HG03469 (cell line): ENCODE measurements around the gene KRT17.
"Not testable (repeated sequence)": the region's sequence is repeated elsewhere in the genome, so short reads cannot be mapped to it uniquely, and the experiment has no call there.

Experiments
- ATAC-seq: cut with Tn5 transposase; IDR thresholded peaks from one replicate; pipeline ENCODE4 v1.9.1; 2021; ENCODE audit warnings: mild to moderate bottlenecking, moderate library complexity, moderate number of reproducible peaks; ENCODE audit not compliant: unreplicated experiment

The KRT17 gene

DNA sequence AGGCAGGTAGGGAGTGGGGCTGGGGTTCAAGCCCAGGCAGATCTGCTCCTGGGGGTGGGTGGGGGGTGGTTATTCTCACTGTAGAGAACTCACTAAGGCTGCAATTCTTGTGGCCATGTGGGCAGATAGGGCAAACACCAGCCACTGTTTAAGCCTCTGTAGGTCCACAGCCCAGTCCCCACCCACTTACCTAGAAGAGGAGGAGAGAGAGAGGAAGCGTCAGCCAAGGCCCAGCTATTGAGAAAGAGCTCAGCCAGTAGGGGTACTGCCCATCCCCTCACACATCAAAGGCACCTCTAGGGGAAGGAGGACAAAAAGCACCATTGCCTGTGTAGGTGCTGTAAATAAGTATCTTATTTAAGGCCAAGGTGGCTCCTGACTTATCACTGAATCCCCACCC is 24.7 kb downstream of the KRT17 start:
- ATAC-seq = no peak

DNA sequence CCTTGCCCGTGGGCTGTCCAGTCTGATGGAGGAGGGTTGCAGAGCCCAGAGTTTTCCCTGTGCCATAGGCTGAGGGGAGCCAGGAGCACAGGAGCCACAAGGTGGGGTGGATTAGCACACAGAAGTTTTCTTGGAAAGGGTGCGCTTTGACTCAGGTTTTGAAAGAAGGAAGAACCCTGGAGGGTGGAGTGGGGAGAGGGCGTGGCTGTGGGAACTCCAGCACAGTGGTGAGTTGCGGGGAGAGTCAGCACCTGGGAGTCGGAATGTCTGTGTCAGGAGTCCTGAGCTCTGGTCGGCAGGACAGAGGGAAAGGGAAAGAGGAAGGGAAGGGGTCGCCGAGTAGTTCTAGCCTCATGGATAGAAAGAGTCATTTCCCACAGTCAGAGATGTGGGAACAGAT is 28.8 kb downstream of the KRT17 start:
- ATAC-seq = no peak

DNA sequence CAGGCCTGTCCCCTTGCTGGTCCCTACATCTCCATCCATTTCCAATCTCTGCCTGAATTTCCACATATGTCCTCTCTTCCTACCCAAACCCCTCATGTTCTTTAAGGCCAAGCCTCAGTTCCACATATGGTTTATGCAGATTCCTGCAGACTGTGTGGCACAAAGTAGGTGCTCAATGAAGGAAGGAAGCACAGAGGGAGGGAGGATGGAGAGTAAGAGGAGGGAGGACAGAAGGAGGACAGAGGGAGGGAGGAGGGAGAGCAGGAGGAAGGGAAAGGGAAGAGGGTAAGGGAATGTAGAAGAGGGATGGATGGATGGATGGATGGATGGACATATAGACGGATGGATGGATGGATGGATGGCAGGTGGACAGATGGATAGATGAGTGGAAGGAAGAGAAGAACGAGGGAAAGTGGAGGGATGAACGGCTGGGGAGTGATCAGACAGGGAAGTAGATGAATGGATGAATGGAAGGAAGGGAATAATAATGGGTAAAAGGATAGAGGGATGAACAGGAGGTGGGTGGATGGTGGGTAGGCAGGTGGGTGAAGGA is 29.9 kb downstream of the KRT17 start:
- no peak for ATAC-seq

DNA sequence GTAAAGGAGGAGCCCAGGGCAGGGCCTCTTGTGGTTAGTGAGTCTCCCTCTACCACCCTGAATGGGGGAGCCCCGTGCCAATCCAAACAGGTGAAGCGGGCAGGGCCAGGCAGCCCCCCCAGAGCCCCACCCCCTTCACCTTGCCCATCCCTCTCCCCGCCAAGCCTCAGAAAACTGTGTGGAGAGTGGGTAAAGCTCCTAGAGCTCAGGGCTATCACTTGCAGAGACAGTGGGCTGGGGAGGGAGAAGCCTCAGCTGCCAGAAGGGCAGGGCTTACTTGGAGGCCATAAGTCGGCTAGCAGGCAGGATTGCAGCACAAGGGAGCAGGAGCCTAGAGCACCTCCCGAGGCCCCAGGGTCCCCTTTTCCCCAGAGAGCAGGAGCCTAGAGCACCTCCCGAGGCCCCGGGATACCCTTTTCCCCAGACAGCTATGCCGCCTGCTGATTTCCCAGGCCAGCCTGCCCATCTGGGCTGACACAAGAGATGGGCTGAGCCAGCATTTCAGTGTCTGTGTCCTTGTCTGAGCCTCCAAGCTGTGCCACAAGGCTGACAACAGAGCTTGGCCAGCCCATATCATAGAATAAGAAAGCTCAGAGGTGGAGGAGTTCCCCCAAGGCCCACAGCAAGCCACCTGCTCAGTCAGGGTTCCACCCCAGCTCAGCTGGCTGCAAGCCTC is 30.9 kb downstream of the KRT17 start:
- ATAC-seq = no peak

DNA sequence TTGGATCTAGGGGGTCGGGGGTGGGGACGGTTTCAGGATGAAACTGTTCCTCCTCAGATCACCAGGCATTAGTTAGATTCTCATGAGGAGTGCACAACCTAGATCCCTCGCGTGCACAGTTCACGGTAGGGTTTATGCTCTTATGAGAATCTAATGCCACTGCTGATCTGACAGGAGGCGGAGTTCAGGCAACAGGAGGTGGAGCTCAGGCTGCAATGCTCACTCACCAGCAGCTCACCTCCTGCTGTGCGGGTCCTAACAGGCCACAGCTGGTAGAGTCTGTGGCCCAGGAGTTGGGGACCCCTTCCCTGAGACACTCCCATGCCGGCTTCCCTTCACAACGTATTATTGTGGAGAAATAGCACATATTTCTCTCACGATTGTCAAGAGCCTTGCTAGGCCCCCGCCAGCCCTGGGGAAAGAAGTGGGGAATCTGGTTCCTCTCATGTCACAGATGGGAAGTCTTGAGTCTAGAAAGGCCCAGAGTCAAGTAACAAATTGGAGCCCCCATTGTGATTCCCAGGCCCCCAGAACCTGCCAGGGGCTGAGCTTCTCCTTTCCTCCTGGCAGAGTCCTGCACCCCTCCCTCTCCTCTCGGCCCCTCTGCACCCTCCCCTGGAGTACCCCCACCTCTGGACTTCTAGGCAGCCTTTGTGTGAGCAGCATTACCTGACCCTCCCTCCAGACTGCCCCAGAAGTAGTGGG is 31.6 kb downstream of the KRT17 start:
- ATAC-seq = no peak

DNA sequence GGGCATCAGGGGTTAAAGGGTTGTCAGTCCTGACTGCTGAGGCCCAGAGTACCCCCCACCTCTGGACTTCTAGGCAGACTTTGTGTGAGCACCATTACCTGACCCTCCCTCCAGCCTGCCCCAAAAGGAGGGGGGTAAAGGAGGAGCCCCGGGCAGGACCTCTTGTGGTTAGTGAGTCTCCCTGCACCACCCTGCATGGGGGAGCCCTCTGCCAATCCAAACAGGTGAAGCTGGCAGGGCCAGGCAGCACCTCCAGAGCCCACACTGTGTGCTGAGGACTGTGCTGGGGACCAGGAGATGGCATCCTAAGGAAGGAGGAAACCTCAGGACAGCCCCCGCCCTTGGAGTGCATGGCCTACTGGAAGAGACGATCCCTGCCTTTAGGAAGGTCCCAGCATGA is 35.1 kb downstream of the KRT17 start:
- ATAC-seq = no peak

DNA sequence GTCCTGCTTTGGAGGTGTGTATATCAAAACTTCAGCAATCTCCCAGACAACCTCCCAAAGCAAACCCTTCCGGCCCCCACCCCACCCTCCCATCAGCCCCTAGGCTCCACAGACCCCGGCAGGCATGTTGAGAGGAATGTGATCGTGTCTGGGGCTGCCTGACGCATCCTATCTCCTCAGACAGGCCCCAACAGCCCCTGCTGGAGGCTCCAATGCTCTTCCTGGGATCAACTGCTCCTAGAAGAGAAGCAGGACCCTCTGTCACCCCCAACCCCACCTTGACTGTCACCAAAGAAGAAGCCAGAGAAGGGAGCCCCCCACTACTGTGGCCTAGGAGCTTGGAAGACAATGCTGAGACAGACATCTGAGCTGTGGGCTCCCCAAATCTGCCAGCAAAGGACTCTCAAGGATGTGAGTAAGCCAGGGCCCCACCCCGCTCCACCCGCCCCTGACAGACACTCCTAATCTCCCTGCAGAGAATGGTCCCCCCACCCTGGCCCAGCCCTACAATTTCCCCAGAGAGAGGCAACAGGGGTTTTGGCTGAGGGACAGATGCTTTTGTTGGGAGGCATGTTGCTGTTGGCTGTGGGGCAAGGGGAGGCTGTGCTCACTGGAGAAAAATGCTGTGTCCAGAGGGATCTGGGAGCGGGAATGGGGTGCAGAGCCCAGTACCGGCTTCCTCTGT is 36.1 kb downstream of the KRT17 start:
- no peak for ATAC-seq

DNA sequence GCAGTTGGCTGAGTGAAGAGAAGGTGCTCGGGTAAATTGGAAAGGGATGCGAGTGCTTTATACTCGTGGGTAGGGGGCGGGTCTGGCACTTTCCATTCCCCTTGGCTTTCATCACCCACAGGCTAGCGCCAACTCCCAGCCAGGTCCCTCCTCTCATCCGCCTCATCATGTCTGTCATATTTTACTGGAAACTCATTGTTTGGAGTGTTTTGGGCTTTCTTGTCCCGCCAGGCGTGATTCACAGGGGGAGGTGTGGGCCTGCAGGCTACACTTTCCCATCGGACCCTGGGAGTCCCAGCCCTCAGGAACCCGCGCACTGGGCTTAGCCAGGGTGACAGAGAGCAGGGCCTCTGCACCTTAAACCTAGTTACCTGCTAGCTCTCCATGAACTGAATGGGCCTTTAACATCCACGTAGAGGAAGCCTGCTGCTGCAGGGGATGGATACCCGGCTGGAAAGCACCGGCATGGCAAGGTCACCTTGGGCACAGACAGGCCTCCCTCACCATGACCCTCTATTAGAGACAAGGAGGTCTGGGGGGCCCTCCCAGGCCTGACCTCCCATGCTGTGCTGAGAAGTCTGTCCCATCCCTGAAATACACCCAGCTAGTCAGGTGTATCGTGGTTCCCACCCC is 37.4 kb downstream of the KRT17 start, which contains the start of gene KRT14:
Gene KRT14 (minus strand): TSS at position 33 of the 633 bp plus-strand sequence. CDS start 61 bp downstream, outside the sequence.
- no peak for ATAC-seq

DNA sequence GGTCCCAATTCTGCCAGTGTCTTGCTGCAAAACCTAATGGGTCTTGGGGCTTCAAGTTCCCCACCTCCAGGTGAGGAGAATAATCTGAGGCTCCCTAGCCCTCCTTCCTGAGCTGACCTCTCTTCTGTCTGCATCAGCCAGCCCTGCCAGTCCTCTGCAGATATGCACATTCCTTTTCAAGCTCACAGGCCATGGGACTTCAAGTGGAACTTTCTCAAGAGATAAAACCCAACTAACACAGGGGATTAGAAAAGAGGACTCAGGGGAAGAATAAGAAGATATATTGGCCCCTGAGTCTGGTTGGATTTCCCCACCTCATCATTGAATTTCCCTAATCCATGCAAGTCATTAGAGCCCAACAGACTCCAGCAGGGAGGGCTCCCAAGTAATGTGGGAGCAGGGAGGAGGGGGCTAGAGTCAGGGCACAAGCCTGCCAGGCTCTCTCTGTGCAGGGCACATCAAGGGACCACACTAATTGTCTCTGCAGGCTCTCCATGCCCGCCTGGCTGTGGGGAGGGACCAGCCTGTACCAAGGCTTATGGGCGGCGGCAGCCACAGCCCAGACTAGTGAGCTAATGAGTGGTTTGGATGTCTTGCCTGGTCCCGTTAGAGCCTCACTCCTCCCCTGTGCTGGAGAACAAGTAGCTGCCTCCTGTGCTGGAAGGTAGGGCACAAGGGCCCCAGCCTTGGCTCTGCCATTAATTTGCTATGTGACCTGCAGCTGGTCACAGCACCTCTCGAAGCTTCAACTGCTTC is 38.9 kb downstream of the KRT17 start:
- ATAC-seq = no peak

DNA sequence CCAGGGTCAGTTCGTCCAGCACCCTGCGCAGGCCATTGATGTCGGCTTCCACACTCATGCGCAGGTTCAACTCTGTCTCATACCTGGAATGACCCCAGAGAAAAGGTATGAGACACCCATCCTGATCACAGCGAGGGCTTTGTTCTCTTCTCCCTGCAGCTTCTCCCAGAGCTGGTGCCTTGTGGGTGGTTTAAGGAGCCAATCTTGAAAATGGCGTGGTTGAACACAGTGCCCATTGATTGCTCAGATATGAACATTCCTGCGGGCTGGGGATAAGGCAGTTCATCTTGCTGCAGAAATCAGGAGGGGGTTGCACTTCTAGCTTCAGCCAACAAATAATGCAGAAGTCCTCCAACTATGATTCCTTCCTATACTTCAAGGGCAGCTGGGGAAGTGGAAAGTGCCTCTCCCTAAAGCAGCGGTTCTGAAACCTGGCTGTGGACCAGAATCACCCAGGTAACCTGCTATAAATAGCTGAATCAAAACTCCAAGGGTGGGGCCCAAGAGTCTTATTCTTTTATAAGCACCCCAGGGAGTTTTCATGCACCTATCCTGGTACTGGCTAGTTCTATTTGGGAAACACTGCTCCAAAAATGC is 39.9 kb downstream of the KRT17 start:
- ATAC-seq = not testable (repeated sequence)

DNA sequence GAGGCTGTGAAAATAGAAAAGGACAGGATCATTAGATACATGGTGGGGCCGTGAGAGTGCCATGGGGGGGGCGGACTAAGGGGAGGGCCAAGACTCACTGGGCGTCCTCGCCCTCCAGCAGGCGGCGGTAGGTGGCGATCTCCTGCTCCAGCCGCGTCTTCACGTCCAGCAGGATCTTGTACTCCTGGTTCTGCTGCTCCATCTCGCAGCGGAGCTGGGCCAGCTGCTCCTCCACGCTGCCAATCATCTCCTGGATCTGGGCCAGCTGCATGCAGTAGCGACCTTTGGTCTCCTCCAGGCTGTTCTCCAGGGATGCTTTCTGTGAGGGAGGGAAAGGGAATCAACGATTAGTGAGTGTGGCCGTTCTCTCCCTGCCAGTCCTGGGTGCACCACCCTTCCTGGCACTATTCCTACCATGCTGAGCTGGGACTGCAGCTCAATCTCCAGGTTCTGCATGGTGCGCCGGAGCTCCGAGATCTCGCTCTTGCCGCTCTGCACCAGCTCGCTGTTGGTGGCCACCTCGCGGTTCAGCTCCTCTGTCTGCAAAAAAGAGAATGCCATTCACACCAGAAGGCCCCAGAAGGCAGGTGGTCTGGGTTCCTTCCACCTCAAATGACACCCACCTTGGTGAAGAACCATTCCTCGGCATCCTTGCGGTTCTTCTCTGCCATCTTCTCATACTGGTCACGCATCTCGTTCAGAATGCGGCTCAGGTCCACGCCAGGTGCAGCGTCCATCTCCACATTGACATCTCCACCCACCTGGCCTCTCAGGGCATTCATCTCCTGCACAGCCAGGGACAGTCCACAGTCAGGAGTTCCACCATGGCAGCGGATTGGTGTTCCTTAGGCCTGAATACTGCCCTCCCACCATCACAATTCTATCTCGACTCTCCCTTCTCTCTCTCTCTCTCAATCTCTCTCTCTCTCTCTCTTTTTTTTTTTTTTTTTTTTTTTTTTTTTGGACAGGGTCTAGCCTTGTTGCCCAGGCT is 40.9 kb downstream of the KRT17 start:
- ATAC-seq = no peak

DNA sequence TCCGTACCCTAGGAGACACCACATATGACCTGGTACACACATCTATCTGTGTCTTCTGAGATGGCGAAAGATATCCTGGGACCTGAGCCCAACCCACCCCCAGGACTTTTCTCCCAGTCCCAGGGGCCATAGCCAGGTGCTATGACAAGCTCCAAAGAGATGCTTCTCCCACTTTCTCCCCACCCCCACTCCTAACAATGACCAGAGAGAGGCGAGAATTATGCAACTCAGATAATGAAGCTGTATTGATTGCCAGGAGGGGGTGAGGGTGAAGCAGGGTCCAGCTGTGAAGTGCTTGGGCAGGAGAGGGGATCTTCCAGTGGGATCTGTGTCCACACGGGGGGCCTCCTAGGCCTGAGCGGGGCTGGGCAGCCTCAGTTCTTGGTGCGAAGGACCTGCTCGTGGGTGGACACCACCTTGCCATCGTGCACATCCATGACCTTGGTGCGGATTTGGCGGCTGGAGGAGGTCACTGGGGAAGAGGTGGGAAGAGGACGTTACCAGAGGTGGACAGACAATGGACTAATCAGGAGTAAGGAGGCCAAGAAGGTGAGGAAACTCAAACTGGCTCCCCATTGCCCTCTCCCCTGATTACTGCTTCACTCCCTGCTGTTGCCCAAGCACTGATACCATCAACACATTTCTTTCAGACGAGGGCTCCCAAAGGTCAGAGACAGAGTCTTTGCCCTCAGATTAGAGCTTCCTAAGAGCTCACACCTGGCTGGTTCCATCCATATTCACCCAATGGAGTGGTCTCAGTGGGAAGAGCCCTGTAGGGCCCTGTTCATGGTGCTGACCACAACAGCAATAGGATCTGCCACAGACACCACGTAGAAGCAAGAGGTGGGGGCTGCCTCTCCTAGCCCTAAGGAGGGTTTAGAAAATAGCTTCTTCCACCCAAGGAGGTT is 42.1 kb downstream of the KRT17 start:
- not testable (repeated sequence) for ATAC-seq

DNA sequence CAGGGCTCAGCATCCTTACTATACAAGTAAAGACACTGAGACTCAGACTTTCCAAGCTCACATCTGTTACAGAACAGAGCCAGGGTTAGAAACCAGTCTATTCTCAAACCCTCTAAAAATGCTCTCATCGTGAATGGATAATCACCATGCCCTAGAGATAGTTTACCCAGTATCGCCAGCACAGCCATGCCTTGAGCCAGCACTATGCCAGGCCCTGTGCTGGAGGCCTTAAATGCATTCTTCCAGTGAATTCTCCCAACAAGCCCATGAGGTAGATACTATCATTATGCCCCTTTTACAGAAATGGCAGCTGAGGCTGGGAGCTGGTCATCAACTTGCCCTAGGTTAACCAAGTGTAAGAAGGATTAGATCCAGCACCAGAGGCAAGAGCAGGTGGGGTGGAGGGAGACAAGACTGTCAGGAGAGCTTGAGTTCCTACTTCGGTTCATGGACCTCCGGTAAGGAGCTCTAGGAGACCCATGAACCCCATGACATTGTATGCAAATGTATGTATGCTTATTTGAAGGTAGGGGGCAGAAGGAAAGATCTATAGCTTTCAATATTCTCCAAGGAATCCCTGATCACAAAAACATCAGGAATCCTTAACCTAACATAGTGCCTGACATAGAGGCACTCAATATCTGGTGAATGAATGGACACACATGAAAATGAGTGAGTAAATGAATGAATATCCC is 42.9 kb downstream of the KRT17 start:
- no peak for ATAC-seq

DNA sequence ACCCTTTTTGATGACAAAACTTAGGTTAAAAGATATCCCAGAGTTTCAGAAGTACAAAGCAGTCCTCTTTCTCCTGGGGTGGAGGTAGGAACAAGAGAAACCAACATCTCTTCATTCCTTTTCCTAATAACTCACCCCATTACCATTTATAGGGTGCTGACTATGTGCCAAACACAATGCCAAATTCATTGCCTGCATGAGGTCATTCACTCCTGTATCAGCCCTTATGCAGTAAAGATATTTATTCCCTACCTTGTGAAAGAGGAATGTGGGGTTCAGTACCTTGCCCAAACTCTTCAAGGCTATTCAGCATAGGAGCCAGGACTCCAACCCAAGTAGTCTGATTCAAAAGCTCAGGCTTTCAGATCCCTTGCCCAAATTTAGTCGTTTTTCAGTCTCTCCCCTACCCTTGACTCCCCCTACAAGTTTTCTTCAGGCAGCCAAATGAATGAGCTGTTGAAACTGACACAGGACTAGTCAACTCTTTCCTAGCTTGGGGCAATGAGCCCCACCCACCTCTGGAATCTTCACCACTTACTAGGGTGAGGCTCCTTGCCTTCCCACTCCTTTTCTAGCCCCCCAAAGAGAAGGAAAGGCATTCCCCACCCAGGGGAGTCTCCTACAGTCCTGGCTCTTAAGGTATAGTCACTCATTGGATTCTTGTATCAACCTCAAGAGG is 43.5 kb downstream of the KRT17 start:
- ATAC-seq = no peak

DNA sequence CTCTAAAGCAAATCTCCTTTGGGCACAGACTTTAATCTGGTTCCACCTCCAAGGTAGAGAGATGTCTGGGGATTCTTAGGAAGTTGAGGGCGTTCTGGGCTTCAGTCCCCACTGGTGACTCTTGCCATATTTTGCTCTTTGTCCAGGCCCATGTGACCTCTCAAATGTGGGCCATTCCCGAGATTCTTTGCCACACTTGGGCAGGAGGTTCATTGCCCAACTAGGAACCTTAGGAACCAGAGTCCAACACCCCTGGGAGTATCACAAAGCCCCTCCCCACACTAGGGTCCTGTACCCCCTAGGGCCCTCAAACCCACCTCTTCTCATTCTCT is 44.2 kb downstream of the KRT17 start:
- ATAC-seq = no peak

DNA sequence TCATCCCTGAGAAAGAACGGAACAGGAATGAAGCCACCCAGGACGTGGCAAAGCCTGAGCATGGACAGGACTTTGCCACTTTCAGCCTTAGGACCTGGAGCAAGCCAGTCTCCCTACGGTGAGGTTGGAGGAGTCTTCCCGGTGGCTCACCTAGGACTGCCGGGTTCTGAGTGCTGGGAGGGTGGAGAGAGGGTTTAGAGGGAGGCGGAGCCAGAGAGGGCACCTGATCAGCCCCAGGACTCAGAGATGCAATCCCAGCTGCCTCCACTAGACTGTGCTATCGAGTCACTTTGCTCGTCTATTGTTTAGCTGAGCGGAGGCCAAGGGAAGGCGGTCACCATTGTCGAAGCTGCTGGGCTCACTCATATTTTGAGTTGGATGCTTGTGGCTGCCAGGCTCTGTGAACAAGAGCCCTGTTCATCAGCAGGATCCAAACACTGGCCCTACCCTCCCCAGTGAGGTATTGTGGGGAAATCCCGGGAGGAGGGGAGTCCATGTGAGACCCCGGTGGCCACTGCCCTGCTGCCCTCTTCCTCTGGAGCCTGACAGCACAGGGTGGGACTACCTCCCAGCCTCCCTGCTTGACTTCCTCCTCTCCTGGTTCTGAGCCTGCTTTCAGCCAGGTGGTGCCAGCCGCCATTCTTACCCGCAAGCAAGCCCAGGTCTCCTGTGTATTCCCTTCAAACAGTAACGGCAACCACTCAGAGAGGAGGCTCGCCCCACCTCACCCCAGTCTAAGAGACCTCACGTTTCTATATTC is 44.7 kb downstream of the KRT17 start:
- ATAC-seq = no peak
